WTC11 (cell line): ENCODE results near the gene CREB3L1. TPM values are rescaled to one million over a fixed set of nuclear protein-coding genes. Genes with fewer than 3 reads are reported as not detected.
A peak's percentile ranks its signal among the peaks of the same experiment; 100 is the strongest.

Source experiments
- ATAC-seq: fragments of 200-7000 bp; cut with Tn5 transposase; 2 replicates; pipeline ENCODE4 v1.10.0; 2021; ENCODE audit warnings: mild to moderate bottlenecking, moderate library complexity
- CTCF ChIA-PET: fragments of 300-600 bp; sonication (Branson Sonifier 250); formaldehyde crosslinking; loops from one replicate; lab custom pipeline; 2021; ENCODE audit warnings: antibody characterized with exemption; lab: Charles Lee
- POLR2A ChIA-PET: fragments of 350-600 bp; sonication (Branson Sonifier 250); formaldehyde crosslinking; loops from one replicate; lab custom pipeline; 2021; ENCODE audit warnings: antibody characterized with exemption; lab: Charles Lee
- DNase-seq: peaks from one replicate; pipeline ENCODE4 v3.0.0; 2021; ENCODE audit warnings: low spot score
- H3K27ac Mint-ChIP-seq: 2 replicates; pipeline ENCODE4 v1.8.0; 2021; ENCODE audit warnings: mixed read lengths
- H3K27me3 Mint-ChIP-seq: 2 replicates; pipeline ENCODE4 v1.8.0; 2021; ENCODE audit warnings: low read depth, mild to moderate bottlenecking, moderate library complexity, mixed read lengths
- H3K36me3 Mint-ChIP-seq: 2 replicates; pipeline ENCODE4 v1.8.0; 2021; ENCODE audit warnings: mixed read lengths
- H3K4me1 Mint-ChIP-seq: 2 replicates; pipeline ENCODE4 v1.8.0; 2022; ENCODE audit warnings: mixed read lengths
- H3K4me3 Mint-ChIP-seq: 2 replicates; pipeline ENCODE4 v1.8.0; 2021; ENCODE audit warnings: mild to moderate bottlenecking, moderate library complexity, mixed read lengths
- H3K9me3 Mint-ChIP-seq: 2 replicates; pipeline ENCODE4 v1.8.0; 2021; ENCODE audit warnings: mixed read lengths
- FOXJ3 ChIP-seq: sonication (generic); formaldehyde crosslinking; IDR thresholded peaks from 2 replicates; pipeline ENCODE4 v1.9.0; 2021; ENCODE audit warnings: missing genetic modification reagents, mild to moderate bottlenecking, borderline replicate concordance
- HMGA2 ChIP-seq: fragments of 250-450 bp; sonication (Bioruptor Pico); IDR thresholded peaks from 2 replicates; pipeline ENCODE4 v1.4.0; 2021; ENCODE audit warnings: mild to moderate bottlenecking, moderate library complexity
- NFE2L1 ChIP-seq: sonication (generic); formaldehyde crosslinking; IDR thresholded peaks from 2 replicates; pipeline ENCODE4 v1.8.1; 2023; ENCODE audit warnings: missing genetic modification reagents
- NFYB ChIP-seq: sonication (generic); formaldehyde crosslinking; conservative IDR thresholded peaks from 2 replicates; pipeline ENCODE4 v1.8.0; 2022; ENCODE audit warnings: low read depth, missing genetic modification reagents
- NR1H2 ChIP-seq: sonication (generic); formaldehyde crosslinking; IDR thresholded peaks from 2 replicates; pipeline ENCODE4 v1.9.0; 2021; ENCODE audit warnings: mild to moderate bottlenecking, moderate library complexity, missing genetic modification reagents
- OVOL2 ChIP-seq: fragments of 250-450 bp; sonication (Bioruptor Pico); IDR thresholded peaks from 2 replicates; pipeline ENCODE4 v1.9.0; 2021; ENCODE audit warnings: mild to moderate bottlenecking, borderline replicate concordance
- RORB ChIP-seq: fragments of 250-450 bp; sonication (Bioruptor Pico); IDR thresholded peaks from 2 replicates; pipeline ENCODE4 v1.9.0; 2021; ENCODE audit warnings: mild to moderate bottlenecking
- SMAD4 ChIP-seq: sonication (generic); formaldehyde crosslinking; IDR thresholded peaks from 2 replicates; pipeline ENCODE4 v1.8.0; 2022; ENCODE audit warnings: mild to moderate bottlenecking, missing genetic modification reagents
- SP1 ChIP-seq: sonication (generic); formaldehyde crosslinking; conservative IDR thresholded peaks from 2 replicates; pipeline ENCODE4 v1.8.1; 2022; ENCODE audit warnings: missing genetic modification reagents
- TCF7 ChIP-seq: sonication (generic); formaldehyde crosslinking; IDR thresholded peaks from 2 replicates; pipeline ENCODE4 v1.8.0; 2022; ENCODE audit warnings: mild to moderate bottlenecking, low read depth, missing genetic modification reagents, moderate library complexity
- TP53 ChIP-seq: sonication (generic); formaldehyde crosslinking; IDR thresholded peaks from 2 replicates; pipeline ENCODE4 v1.8.1; 2023; ENCODE audit warnings: mild to moderate bottlenecking, missing genetic modification reagents
- USF1 ChIP-seq: sonication (generic); formaldehyde crosslinking; IDR thresholded peaks from 2 replicates; pipeline ENCODE4 v1.8.0; 2022; ENCODE audit warnings: mild to moderate bottlenecking, missing genetic modification reagents
- ZBTB21 ChIP-seq: sonication (generic); formaldehyde crosslinking; IDR thresholded peaks from 2 replicates; pipeline ENCODE4 v1.8.1; 2023; ENCODE audit warnings: mild to moderate bottlenecking, missing genetic modification reagents, borderline replicate concordance
- ZMAT4 ChIP-seq: fragments of 250-450 bp; sonication (Bioruptor Pico); IDR thresholded peaks from 2 replicates; pipeline ENCODE4 v1.9.0; 2021; ENCODE audit warnings: mild to moderate bottlenecking
- ZNF396 ChIP-seq: fragments of 250-450 bp; sonication (Bioruptor Pico); IDR thresholded peaks from 2 replicates; pipeline ENCODE4 v1.8.0; 2021; ENCODE audit warnings: mild to moderate bottlenecking, moderate library complexity, borderline replicate concordance
- ZNF425 ChIP-seq: fragments of 250-450 bp; sonication (Bioruptor Pico); conservative IDR thresholded peaks from 2 replicates; pipeline ENCODE4 v1.9.0; 2021; ENCODE audit warnings: mild to moderate bottlenecking
- ZSCAN18 ChIP-seq: fragments of 250-450 bp; sonication (Bioruptor Pico); IDR thresholded peaks from 2 replicates; pipeline ENCODE4 v2.1.2; 2022; ENCODE audit warnings: mild to moderate bottlenecking, moderate library complexity
- total RNA-seq: library from RNA; stranded (reverse); gene quantifications from 3 replicates; pipeline ENCODE4 v1.2.3, GENCODE V29; 2021
- TF ChIP-seq, protein P1 (sequence below): sonication (generic); formaldehyde crosslinking; IDR thresholded peaks from 2 replicates; pipeline ENCODE4 v1.8.0; 2022; ENCODE audit warnings: mild to moderate bottlenecking, missing genetic modification reagents
- TF ChIP-seq, protein P2 (sequence below): fragments of 200-600 bp; IDR thresholded peaks from 2 replicates; pipeline ENCODE4 v1.8.0; 2022; ENCODE audit warnings: antibody characterized with exemption
- TF ChIP-seq, protein P3 (sequence below): sonication (generic); formaldehyde crosslinking; IDR thresholded peaks from 2 replicates; pipeline ENCODE4 v1.8.1; 2023; ENCODE audit warnings: mild to moderate bottlenecking, missing genetic modification reagents, moderate library complexity
- TF ChIP-seq, protein P4 (sequence below): sonication (generic); formaldehyde crosslinking; IDR thresholded peaks from 2 replicates; pipeline ENCODE4 v1.8.1; 2022; ENCODE audit warnings: mild to moderate bottlenecking, missing genetic modification reagents, moderate library complexity, borderline replicate concordance

The CREB3L1 gene
- total RNA-seq, 1 experiment from 2014 or later, result 10.9 TPM

GRCh38 chr11:46309814-46310259 lies 32.4 kb downstream of the CREB3L1 start:
- H3K4me3 Mint-ChIP-seq, result no peak overlapping the region
- H3K4me1 Mint-ChIP-seq, result peaks cover 19% of the 10 kb centered on the region
- CTCF ChIA-PET, result interaction anchor here (0.9 to 11.4 kb wide), 14 partner anchors 10 to 173 kb away, joined by 3 to 242 read pairs (median 6); partner anchors contain the start of gene CREB3L1
- POLR2A ChIA-PET, result no interaction called here
- DNase-seq, result no peak
- H3K27me3 Mint-ChIP-seq, result no peaks in the 10 kb centered on the region; the same call in 1 of the 2 replicates
- no peaks in the 10 kb centered on the region for H3K9me3 Mint-ChIP-seq
- TF ChIP-seq ZBTB21 (CRISPR knock-in tag), result no peak
- TF ChIP-seq ZMAT4 (CRISPR knock-in tag), result no peak
- no peak overlapping the region for H3K27ac Mint-ChIP-seq
- ATAC-seq, result no peak
- H3K36me3 Mint-ChIP-seq, result no peaks in the 10 kb centered on the region

DNA sequence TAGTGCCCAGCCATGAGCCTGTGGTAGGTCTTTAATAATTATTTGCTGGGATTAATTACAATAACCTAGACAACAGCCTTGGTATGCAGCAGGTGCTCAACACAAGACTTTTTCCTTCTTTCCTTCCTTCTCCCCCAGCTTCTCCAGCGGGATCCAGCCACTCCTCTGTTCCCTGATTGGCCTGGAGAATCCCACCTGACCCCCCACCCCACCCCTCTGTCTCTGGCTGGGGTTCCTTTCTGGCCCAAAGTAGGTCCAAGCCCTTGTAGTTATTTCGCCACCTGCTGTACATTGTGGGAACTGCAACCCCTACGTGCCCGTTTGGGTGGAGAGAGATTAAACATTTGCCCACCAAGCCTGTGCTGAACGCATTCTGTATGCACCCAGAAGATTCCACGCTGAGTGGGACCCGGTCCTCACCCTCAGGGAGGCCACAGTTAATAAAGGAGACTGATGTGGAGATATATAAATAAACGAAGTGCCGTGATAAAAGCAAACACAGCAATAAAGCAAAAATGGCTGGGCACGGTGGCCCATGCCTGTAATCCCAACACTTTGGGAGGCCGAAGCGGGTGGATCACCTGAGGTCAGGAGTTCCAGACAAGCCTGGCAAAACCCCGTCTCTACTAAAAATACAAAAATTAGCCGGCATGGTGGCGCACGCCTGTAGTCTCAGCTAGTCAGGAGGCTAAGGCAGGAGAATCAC lies 37.7 kb downstream of the CREB3L1 start:
- DNase-seq (peak; percentile 95), ATAC-seq (peak; percentile 97)
- no peaks in the 10 kb centered on the region for H3K9me3 Mint-ChIP-seq
- peaks cover 3% of the 10 kb centered on the region; the same call in 1 of the 2 replicates for H3K36me3 Mint-ChIP-seq
- H3K4me3 Mint-ChIP-seq, result no peak overlapping the region
- peaks cover 6% of the 10 kb centered on the region for H3K4me1 Mint-ChIP-seq
- ChIA-PET CTCF (interaction anchor here (0.6 to 11.4 kb wide), 46 partner anchors 8 to 434 kb away, joined by 3 to 242 read pairs (median 4); partner anchors contain the start of gene CREB3L1), POLR2A (interaction anchor here (0.6 to 1.0 kb wide), 3 partner anchors 25 to 76 kb away, joined by 3 to 4 read pairs (median 4); no protein-coding TSS in a partner anchor)
- peak; percentile 88 for TF ChIP-seq NFYB
- TF ChIP-seq SP1 (CRISPR knock-in tag), result 0 out of 2 replicates have a peak, but pooled peaks have one; percentile 32
- TF ChIP-seq, protein P1, sequence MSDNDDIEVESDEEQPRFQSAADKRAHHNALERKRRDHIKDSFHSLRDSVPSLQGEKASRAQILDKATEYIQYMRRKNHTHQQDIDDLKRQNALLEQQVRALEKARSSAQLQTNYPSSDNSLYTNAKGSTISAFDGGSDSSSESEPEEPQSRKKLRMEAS, result no peak
- no peak for TF ChIP-seq FOXJ3 (CRISPR knock-in tag)
- TF ChIP-seq RORB (CRISPR knock-in tag), result no peak
- TF ChIP-seq, protein P2, sequence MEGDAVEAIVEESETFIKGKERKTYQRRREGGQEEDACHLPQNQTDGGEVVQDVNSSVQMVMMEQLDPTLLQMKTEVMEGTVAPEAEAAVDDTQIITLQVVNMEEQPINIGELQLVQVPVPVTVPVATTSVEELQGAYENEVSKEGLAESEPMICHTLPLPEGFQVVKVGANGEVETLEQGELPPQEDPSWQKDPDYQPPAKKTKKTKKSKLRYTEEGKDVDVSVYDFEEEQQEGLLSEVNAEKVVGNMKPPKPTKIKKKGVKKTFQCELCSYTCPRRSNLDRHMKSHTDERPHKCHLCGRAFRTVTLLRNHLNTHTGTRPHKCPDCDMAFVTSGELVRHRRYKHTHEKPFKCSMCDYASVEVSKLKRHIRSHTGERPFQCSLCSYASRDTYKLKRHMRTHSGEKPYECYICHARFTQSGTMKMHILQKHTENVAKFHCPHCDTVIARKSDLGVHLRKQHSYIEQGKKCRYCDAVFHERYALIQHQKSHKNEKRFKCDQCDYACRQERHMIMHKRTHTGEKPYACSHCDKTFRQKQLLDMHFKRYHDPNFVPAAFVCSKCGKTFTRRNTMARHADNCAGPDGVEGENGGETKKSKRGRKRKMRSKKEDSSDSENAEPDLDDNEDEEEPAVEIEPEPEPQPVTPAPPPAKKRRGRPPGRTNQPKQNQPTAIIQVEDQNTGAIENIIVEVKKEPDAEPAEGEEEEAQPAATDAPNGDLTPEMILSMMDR, result peak; percentile 98
- no peak for TF ChIP-seq NFE2L1
- TF ChIP-seq, protein P3, sequence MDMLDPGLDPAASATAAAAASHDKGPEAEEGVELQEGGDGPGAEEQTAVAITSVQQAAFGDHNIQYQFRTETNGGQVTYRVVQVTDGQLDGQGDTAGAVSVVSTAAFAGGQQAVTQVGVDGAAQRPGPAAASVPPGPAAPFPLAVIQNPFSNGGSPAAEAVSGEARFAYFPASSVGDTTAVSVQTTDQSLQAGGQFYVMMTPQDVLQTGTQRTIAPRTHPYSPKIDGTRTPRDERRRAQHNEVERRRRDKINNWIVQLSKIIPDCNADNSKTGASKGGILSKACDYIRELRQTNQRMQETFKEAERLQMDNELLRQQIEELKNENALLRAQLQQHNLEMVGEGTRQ (CRISPR knock-in tag), result peak; percentile 88
- TF ChIP-seq USF1 (CRISPR knock-in tag), result peak; percentile 83
- TF ChIP-seq TCF7 (CRISPR knock-in tag), result no peak
- no peak for TF ChIP-seq SMAD4 (CRISPR knock-in tag)
- no peak for TF ChIP-seq OVOL2 (CRISPR knock-in tag)
- no peak for TF ChIP-seq ZNF396
- no peak overlapping the region for H3K27ac Mint-ChIP-seq
- no peaks in the 10 kb centered on the region; the same call in 1 of the 2 replicates for H3K27me3 Mint-ChIP-seq

DNA sequence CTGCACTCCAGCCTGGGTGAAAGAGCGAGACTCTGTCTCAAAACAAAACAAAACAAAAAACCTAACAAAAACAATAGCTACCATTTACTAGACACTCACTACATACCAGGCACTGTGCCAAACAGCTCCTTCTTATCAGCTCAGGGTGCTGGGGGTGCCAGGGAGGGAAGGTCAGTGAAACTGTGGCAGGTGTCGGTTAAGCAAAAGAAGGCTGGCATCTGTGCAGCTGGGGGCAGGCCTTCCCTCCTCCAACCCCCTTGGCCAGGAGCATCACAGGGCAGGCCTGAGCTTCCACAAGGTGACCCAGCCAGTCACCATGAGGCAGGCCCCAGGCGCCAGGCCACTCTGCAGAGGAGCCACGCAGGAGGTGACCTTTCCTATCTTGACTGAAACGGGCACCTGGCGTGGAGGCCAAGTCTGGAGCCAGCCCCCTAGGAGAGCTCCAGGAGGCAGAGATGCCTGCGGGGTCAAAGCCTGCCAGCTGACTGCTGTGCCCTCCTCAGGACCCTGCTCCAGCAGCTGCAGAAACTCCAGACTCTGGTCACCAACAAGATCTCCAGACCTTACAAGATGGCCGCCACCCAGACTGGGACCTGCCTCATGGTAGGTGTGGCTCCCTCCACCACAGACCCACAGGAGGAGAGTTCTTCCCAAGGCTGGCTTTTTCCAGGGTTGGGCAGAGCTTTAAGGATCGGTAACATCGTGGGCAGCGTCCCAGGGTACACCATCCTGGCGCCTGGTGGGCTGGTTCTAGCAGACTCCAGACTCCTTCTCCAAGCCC lies 38.5 kb downstream of the CREB3L1 start:
- ChIA-PET CTCF (interaction anchor here (0.7 to 11.4 kb wide), 13 partner anchors 7 to 78 kb away, joined by 3 to 242 read pairs (median 9); no protein-coding TSS in a partner anchor), POLR2A (interaction anchor here (0.5 to 0.7 kb wide), 2 partner anchors 21 to 376 kb away, joined by 3 to 4 read pairs; no protein-coding TSS in a partner anchor)
- no peak overlapping the region for H3K27ac Mint-ChIP-seq
- DNase-seq (no peak), ATAC-seq (no peak)
- H3K4me3 Mint-ChIP-seq, result no peak overlapping the region
- no peaks in the 10 kb centered on the region for H3K9me3 Mint-ChIP-seq
- H3K36me3 Mint-ChIP-seq, result peaks cover 3% of the 10 kb centered on the region; the same call in 1 of the 2 replicates
- H3K27me3 Mint-ChIP-seq, result no peaks in the 10 kb centered on the region; the same call in 1 of the 2 replicates
- peaks cover 6% of the 10 kb centered on the region for H3K4me1 Mint-ChIP-seq
- no peak for TF ChIP-seq HMGA2 (CRISPR knock-in tag)
- TF ChIP-seq NR1H2 (CRISPR knock-in tag), result no peak
- TF ChIP-seq ZSCAN18, result no peak
- TF ChIP-seq ZNF425 (CRISPR knock-in tag), result no peak
- TF ChIP-seq, protein P4, sequence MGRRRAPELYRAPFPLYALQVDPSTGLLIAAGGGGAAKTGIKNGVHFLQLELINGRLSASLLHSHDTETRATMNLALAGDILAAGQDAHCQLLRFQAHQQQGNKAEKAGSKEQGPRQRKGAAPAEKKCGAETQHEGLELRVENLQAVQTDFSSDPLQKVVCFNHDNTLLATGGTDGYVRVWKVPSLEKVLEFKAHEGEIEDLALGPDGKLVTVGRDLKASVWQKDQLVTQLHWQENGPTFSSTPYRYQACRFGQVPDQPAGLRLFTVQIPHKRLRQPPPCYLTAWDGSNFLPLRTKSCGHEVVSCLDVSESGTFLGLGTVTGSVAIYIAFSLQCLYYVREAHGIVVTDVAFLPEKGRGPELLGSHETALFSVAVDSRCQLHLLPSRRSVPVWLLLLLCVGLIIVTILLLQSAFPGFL, result no peak
- TF ChIP-seq TP53 (CRISPR knock-in tag), result no peak
